C4-2B (cell line): ENCODE results near the gene UBE2D4.

Source experiments
- ZFX ChIP-seq: fragments of 450-650 bp; IDR thresholded peaks from 2 replicates; pipeline ENCODE4 v1.6.1; 2017
- TF ChIP-seq, protein P1 (sequence below): fragments of 450-650 bp; conservative IDR thresholded peaks from 2 replicates; pipeline ENCODE4 v1.5.1; 2017; ENCODE audit warnings: mild to moderate bottlenecking

GRCh38 chr7:43884617-43885016, 41.6 kb upstream of the UBE2D4 start:
- TF ChIP-seq, protein P1, sequence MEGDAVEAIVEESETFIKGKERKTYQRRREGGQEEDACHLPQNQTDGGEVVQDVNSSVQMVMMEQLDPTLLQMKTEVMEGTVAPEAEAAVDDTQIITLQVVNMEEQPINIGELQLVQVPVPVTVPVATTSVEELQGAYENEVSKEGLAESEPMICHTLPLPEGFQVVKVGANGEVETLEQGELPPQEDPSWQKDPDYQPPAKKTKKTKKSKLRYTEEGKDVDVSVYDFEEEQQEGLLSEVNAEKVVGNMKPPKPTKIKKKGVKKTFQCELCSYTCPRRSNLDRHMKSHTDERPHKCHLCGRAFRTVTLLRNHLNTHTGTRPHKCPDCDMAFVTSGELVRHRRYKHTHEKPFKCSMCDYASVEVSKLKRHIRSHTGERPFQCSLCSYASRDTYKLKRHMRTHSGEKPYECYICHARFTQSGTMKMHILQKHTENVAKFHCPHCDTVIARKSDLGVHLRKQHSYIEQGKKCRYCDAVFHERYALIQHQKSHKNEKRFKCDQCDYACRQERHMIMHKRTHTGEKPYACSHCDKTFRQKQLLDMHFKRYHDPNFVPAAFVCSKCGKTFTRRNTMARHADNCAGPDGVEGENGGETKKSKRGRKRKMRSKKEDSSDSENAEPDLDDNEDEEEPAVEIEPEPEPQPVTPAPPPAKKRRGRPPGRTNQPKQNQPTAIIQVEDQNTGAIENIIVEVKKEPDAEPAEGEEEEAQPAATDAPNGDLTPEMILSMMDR: no peak
- no peak for TF ChIP-seq ZFX
